NCI-H2196 (cell line): Measurements from ENCODE around the gene CALN1.
"Not testable (repeated sequence)": the region's sequence is repeated elsewhere in the genome, so short reads cannot be mapped to it uniquely, and the experiment has no call there.

Source experiments
- DNase-seq: peaks from one replicate; lab custom pipeline; 2025; ENCODE audit not compliant: unreplicated experiment; lab: John Stamatoyannopoulos, UW

CALN1 gene

DNA sequence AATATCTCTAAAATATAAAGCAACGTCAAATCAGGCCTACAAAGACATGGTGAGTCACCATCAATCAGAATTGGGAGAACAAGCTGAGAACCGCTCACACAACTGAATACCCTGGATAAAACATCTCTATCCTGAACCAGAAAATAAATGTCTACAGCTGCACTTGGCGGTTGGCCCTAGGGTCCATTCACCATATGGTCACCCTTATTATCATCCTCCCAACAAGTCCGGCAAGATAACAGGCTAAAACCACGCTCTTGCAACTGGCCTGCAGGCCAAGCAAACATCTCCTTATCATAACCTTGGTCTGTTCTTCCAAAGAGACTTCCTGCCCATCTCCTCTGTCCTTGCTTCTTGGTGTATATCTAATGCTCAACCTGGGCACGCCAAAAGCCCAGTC is 310.7 kb downstream of the CALN1 start:
- DNase-seq = no peak

DNA sequence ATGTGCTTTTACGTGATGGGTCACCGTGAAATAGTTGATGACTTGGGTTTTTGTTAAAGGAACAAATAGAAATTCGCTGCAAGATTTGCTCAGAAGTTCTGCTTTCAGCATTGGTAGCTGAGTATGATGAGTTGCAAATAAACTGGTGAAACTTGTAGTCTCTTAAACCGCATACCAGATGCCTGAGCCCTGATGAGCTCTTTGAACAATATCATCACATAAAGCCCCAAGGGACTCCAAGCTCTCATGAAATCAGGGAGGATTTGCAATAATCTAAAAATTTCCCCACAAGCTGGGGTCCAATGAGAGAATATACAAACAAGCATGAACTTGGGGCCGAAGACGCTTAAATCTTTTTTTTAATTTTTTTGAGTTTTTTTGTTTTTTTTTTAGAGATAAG is 312.4 kb downstream of the CALN1 start:
- no peak for DNase-seq

DNA sequence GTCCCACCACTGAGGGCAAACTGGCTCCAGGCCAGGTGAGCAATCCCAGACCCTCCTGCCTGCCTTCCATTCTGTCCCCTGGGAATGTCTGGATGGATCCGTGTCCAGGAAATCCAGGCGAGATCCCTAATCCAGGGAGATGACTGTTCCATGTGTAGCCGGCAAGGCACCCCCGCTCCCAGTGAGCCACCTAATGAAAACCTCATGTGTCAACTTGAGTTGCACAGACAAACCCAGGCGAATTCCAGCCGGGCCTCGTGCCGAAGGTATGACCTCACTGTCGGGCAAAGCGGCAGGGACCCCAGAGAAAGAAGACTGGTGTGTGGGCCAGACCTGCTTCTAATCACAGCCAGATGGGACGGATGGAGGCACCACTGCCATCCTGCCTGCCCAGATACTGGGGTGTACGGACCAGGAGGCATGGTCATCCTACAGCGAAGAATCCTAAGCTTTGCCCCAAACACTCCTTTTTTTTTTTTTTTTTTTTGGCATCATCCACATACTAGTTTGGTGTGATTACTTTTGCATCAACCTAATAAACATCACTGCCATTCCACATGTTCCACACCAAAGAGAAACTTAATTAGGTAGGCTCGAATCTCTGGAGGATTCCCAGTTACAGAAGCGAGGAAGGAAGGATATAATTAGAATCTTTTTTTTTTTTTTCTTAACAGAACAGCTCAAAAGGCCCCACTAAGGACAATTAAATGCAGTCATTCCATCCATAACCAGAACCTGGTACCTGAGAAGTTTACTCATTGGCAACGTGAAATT is 313.1 kb downstream of the CALN1 start:
- no peak for DNase-seq

DNA sequence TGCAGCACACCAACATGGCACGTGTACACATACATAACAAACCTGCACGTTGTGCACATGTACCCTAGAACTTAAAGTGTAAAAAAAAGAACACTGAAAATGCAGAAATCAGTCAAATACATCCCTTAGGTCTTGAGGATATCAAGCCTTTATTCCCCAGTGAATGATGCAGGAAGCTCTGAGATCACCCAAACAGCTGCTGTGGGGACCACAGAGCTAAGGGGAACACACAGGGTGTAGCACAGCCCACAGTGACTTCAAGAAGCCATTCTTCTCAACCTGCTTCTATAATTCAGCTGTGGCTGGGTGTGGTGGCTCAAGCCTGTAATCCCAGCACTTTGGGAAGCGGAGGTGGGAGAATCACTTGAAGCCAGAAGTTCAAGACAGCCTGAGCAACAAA is 314.9 kb downstream of the CALN1 start:
- no peak for DNase-seq

DNA sequence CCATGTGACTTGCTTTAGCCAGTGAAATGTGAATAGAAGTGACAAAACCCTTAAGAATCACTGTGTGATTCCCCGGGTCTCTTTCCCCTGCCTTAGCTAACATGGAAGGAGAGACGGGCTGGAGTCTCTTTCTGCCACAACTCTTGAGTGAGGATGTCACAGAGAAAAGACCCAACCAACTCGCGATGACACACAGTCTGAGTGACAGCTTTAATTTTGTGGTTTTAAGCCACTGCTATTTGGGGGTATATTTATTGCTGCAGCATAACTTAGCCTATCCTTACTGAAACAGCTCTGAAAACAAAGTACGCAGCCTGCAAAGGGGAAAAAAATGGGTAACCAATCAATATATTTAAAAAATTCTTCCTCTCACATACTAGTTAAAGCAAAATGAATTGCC is 319.4 kb downstream of the CALN1 start:
- DNase-seq = no peak

DNA sequence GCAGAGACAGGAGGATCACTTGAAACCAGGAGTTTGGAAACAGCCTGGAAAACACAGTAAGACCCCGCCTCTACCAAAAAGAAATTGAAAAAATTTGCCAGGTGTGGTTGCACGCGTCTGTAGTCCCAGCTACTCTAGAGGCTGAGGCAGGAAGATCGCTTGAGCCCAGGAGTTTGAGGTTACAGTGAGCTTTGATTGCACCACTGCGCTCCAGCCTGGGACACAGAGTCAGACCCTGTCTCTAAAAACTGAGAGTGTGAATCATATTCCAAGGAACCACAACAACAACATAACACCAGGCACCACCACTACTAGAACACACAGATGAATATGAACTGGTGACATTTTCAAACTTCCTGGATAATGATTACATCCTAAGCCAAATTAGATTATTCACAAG is 324.2 kb downstream of the CALN1 start:
- DNase-seq = no peak

DNA sequence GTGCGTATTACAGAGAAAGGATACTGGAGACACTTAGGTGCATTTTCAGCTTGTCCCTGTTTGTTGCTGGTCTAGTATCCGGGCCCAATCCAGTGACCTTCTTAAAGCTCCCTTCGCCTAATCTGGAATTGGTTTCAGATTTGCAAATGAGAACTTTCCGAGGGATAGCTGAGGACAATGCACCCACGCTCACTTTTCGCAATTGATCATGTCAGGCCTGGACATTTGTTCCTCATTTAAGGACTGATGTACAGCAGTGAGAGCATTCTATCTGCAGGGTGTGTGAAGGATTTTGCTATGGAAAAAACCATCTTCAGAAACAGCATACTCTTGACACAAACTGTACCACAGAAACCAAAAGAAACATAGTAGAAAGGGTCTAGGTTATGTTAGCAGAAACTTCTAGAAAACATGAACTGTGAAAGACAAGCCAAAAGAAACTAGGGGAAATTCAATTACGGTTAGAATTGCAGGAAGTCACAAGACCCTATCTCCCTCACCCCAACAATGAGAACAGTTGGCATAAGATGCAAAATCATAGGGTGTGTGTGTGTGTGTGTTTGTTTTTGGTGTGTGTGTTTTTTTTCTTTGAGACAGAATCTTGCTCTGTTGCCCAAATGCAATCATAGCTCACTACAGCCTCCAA is 331.1 kb downstream of the CALN1 start:
- DNase-seq = no peak

DNA sequence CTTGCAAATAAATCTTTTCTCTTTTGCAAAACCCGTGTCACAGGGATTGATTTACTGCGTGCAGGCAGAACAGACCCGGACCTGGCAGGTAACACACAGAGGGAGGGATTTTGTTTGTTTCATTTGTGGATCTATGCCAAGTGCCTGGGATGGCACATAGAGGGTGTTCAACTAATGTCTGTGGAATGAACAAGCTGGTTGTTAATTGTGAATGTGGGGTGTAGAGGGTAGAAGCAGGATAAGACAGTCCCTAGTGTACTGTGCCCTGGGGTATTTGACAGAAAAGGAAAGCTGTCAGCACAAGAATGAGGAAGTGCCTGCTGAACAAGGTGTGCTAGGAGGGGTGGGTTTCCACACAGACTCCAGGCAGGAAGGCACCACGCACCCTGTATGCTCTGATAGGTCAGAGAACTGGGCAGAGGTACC is 331.8 kb downstream of the CALN1 start:
- no peak for DNase-seq

DNA sequence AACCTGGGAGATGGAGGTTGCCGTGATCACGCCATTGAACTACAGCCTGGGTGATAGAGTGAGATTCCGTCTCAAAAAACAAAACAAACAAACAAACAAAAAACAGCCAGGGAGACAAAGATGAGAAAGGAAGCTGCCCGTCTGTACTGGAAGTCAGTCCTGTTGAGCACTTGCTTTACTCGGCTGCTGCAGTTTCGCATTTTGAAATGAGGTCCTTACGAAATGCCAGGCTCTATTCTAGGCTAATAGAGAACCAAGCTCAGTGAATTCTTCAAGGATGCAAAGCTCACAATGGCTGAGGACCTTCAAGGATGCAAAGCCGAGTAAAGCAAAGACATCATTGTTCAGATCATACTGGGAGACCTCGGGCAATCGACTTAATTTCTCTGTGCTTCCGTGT is 333.3 kb downstream of the CALN1 start:
- DNase-seq = no peak

DNA sequence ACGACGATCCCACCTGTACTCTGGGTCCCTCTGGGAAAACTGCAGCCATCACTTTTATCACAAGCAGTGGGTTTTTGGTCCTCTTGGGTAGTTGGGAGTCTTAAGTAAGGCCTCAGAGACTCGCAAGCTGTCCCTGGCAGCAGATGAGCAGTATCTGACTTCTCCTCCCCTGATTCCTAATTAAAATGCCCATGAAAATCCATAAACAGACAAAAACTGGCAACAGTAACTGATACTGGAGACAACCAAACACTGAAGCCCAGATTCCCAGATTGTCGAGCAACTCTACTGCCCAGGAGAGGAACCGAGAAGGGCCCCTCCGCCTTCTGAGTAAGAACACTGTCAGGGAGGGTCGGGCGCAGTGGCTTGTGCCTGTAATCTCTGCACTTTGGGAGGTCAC is 333.8 kb downstream of the CALN1 start:
- no peak for DNase-seq

DNA sequence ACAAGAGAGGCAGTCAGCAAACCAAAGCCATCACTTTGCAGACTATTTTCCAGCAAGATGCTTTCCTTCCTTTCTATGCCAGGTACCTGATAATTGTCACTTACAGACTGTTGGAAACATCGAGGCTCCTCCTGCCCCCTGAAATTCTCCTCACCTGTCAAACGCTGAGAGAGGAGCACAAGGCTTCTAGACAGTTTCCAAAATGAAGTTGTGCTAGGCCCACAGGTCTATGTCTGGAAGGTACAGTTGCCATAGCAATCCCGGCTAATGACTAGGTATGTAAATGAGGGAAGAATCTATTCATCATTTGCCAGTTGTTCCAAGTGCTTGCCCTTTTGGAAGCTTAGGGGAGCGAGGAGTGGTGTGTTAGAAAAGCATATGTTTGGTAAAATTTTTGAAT is 334.4 kb downstream of the CALN1 start:
- no peak for DNase-seq

DNA sequence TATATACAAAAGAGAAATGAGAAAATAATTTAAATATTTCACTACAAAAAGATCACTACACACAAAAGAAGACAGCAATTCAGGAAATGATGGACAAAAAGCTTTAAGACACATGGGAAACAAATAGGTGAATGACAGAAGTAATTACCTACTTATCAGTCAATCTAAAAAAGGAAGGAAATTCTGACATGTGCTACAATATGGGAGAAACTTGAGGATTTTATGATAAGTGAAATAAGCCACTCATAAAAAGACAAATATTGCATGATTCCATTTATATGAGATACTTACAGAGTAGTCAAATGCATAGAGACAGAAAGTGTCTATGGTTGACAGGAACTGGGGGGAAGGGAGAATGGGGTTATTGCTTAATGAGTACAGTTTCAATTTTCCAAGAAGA is 339.2 kb downstream of the CALN1 start:
- no peak for DNase-seq

DNA sequence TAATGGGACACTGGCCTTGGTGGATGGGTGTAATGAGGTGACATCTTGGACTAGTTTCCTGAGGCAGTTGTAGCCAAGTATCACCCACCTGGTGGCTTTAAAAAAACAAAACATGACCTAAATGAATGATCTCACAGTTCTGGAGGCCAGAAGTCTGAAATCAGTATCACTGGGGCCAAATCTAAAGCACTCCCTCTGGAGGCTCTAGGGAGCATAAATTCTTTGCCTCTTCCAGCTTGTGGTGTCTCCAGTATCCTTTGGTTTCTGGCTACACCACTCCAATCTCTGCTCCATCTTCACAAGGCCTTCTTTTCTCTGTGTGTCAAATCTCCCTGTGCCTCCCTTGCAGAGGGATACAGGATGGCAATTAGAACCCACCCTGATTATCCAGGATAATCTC is 342.9 kb downstream of the CALN1 start:
- DNase-seq = no peak

DNA sequence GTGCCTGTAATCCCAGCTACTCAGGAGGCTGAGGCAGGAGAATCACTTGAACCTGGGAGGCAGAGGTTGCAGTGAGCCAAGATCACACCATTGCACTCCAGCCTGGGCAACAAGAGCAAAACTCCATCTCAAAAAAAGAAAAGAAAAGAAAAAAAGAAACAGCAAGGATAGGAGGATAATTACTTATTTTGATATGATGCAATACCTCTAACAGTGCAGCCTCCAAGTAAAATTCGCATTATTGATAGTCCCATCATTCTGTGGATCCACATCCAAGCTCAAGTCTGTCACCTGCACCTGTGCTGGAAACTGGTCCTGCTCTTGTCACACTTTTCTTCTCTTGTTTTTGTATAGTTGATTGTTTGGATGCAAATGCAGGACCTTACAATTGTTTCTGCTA is 346.4 kb downstream of the CALN1 start:
- DNase-seq = not testable (repeated sequence)

DNA sequence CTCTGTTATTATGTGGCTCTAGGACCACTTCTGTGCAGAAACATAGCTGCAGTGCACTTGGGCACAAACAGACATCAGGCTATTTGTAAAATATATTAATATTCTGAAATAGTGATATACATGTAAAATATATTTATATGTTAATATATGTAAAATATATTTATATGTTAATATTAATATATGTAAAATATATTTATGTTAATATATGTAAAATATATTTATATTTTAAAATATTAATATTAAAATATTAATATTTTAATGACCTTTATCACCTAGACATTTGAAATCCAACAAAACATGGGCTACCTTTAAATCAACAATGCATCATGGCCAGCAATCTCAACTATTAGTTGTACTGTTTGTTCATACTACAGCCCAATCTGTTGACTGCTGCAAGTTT is 347.2 kb downstream of the CALN1 start:
- DNase-seq = no peak

DNA sequence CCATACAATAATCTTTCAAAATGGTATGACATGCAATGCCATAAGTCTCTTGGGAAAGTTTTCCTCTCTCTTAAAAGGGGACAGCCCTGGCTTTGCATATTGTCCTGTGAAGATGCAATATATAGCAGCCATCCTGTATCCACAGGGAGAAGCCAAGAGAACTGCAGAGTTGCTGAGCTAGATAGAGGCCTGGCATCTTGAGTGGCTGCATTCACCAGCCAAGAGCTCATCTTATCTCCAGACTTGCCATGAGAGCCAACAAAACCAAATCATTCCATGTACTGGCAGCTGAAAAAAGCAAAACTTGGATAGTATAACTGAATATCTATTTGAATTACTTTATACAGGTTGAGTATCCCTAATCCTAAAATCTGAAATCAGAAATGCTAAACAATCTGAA is 348.8 kb downstream of the CALN1 start:
- DNase-seq = no peak

DNA sequence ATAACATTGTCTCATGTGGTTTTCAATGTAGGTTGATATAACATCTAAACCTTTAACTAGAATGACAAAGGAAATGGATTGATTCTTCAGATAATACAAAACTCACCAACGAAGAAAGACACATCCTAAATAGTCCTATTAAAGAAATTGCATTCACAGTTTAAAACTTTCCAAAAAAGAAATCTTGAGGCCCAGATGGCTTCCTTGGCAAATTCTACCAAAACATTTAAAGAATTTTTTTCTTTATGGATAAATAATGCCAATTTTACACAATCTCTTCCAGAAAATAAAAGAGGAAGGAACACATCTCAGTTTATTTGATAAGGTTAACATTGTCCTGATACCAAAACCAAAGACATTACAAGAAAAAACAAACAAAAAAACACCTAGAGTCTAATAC is 349.5 kb downstream of the CALN1 start:
- DNase-seq = no peak

DNA sequence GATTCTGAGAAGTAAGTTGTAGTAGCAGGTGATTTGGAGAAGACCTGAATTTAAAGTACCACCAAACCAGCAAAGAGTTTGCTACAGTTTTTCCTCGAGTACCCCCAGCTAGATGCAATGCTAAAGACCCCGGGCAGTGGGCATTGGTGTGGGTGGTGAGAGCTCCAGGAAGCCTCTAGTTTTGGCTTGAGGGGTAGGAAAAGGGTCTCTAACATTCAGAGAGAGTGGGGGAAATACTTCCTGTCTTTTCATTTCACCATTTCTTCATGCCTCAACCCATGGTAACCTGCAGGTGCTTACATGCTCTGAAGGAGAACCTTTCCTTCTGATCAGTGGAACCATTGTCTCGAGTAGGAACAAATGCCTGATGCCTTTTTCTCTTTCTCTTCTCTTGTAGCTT is 352.2 kb downstream of the CALN1 start:
- DNase-seq = no peak

DNA sequence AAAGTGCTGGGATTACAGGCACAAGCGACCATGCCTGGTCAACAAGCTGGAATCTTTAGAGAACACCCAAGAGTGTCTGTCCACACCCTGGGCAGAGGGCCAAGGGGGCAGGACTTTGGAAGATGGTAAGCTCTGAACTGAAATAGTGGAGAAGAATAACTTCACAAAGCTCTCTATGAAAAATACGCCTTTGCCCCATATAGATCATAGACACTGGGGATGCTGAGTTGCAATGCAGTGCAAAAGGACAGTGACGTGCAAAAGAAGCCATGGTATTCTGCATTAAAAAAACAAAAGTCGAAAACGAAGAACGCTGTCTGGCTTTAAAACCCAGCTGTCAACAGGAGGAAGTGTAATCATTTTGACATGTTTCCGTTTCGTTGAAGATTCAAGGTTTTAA is 353.6 kb downstream of the CALN1 start:
- no peak for DNase-seq

DNA sequence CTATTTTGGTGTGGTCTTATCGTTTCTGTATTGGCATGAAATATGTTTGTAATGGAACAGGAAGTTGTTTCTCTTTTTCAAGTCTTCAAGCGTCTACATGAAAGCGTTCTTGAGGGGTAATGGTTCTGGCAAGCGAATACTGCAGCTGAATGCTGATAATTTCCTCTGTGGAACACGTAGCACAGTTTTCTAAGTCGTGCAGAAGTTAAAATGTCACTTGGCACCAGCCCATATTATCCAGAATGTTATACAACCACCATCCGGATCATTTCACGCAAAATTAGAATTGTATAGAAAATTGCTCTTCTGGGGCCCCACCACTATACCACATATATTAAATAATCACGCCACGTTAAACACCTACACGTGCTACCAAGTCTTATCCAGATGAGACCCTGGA is 354.3 kb downstream of the CALN1 start:
- no peak for DNase-seq

DNA sequence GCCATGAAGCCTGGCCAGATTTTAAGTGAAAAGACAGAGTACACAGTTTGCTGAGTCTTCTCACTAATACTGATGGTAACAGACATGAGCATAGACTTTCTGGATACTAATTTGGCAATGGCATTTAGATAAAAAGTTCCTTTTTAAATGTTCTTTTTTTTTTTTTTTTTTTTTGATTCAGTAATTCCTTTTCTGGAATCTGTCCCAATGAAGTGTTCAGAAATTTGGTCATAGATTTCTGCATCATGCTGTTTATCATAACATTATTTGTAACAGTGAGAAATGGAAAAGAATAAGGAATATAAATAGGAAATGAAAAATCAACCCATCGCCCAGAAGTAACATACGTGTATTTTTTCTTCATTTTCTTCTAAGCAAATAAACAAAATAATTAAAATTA is 354.9 kb downstream of the CALN1 start:
- DNase-seq = no peak

DNA sequence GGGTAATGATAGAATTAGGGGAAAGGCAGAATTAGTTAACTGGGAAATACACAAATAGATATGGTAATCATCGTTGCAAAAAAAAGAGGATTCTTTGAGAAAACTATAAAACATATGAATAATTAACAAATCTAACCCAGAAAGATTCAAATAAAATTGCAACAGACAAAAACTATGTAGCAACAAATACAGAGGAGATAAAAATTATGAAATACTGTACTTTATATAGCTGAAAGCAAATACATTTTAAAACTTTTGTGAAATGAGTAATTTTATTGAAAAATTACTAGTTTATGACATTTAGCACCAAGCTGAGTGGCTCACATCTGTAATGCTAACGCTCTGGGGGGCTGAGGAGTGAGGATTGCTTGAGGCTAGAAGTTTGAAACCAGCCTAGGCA is 356.7 kb downstream of the CALN1 start:
- DNase-seq = no peak

DNA sequence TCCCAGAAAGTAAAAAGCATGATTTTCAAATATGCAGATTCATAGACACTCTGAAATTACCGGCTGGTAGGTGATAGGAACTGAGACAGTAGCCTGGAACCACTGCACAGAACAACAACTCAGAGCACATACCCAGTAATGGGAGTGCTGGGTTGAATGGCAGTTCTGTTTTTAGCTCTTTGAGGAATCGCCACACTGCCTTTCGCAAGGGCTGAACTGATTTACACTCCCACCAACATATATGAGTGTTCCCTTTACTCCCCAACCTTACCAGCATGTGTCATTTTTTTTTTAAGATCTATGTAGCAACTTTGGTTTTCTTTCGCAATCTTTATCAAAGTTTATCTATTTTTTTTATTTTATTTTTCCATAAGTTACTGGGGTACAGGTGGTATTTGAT is 358.8 kb downstream of the CALN1 start:
- no peak for DNase-seq
